Measurements from ENCODE around the gene LARP4B.

DNA sequence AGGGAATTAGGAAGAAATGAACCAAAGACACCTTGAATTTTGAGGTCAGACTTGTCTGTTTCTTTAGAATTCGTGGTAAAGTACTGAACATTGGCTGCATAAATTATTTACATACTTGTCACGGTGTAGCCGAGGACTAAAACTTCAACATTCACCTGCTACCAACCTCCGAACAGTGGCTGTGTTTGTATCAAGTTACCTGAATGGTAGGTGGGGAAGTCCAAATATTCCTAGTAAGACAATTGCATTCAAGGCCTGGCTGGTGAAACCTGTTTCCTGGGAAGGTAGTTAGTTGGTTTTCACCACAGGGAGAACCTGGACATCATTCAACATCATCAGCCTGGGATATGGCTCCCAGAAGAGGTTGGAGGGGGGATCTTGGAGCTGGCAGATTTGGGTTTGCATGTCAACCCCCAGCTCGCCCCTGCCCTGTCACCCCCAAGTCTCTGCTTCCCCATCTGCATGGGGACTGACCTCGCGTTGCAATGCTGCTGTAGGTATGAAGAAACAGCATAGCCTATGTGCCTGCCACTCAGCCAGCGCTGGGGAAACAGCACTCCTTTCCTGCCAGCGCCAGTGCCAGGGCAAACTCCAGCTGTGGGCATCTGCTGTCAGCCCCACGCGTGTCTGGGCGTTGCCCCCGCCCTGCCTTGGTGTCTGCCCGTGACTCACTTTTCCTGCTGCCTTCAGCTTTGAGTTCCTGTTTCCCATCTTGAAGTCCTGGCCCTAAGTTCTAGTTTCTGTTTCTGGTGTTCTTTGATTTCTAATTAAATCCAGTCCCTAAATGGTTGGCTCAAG, 12.7 kb upstream of the LARP4B start:
- no peak for TF ChIP-seq POLR2A (IDR thresholded peaks at IDR 0.05; ENCODE audit: low read length)
- TF ChIP-seq GATA1 (IDR thresholded peaks at IDR 0.05; ENCODE audit: low read depth, low read length) = no peak

All from erythroblast (primary cell).